A549 treated with ZK216348 at 1 μM for 4 hours (cell line): ENCODE data around the gene CDY1. TPM values are rescaled to one million over a fixed set of nuclear protein-coding genes. Genes with fewer than 3 reads are reported as not detected.

ENCODE experiments used
- total RNA-seq: library from RNA; stranded (reverse); fragments of 200-300 nt; extraction: Qiagen RNA extraction; gene quantifications from 5 replicates; pipeline ENCODE4 v1.2.3, GENCODE V29; 2022; ENCODE audit warnings: low read depth

Gene CDY1
- total RNA-seq: not detected in 5 replicates

GRCh38 chrY:25621817-25622216 is at the start of gene CDY1:
TSS of gene CDY1 (plus strand) at chrY:25622117. CDS start at chrY:25622443, 326 bp downstream.

